K562 (cell line): ENCODE results near the gene PID1. TPM values are rescaled to one million over a fixed set of nuclear protein-coding genes. Genes with fewer than 3 reads are reported as not detected.

ENCODE experiments used
- ATAC-seq: fragments of 200-7000 bp; cut with Tn5 transposase; 3 replicates; pipeline ENCODE4 v1.9.1; 2020; ENCODE audit warnings: moderate library complexity
- BruUV-seq: library from RNA; stranded (reverse); fragments of 400-500 nt; replicated peaks from 2 replicates; lab custom pipeline; 2021; lab: Mats Ljungman, UMichigan
- CTCF ChIA-PET: fragments of 300-600 bp; formaldehyde crosslinking; extraction: SDS; loops from one replicate; lab custom pipeline; 2021; ENCODE audit warnings: low intra/inter-chr PET ratio; lab: Yijun Ruan, JAX
- POLR2A ChIA-PET: fragments of 300-600, 350-650 bp; sonication (Branson Sonifier 250); formaldehyde crosslinking; extraction: SDS; loops from one replicate; lab custom pipeline; 2021; ENCODE audit warnings: antibody characterized with exemption, inconsistent platforms; lab: Yijun Ruan, JAX
- DNase-seq, 4 experiments: peaks; one replicate each; pipeline versions ENCODE4 v3.0.0 to v3.0.0-alpha.2; 2011 to 2018; ENCODE audit warnings: low spot score in 3 of 4, mixed read lengths in 3 of 4; ENCODE audit errors: extremely low read depth in 1 of 4
- FAIRE-seq: peaks from 2 replicates; lab custom pipeline; 2011; peaks lifted over from hg19 to GRCh38; lab: Jason Lieb, UNC
- H2AFZ ChIP-seq: 2 replicates; pipeline ENCODE4 v1.6.0; 2011; ENCODE audit warnings: low read depth, low read length, control low read depth, inconsistent platforms
- H3K27ac ChIP-seq: fragments of 200-600 bp; 3 replicates; pipeline ENCODE4 v1.8.0; 2011; ENCODE audit warnings: low read depth, mild to moderate bottlenecking, control low read depth, inconsistent platforms, low read length, moderate library complexity, mixed read lengths; ENCODE audit errors: extremely low read depth
- H3K27me3 ChIP-seq, 2 experiments: fragments of 300-600 bp in 1 of 2; 2 replicates in 1 of 2; 3 replicates in 1 of 2; pipeline versions ENCODE4 v1.6.0 to v1.8.0; 2011; ENCODE audit warnings: inconsistent platforms in 2 of 2, low read length in 2 of 2, mild to moderate bottlenecking in 1 of 2, mixed read lengths in 1 of 2, moderate library complexity in 1 of 2; ENCODE audit not compliant: control insufficient read depth in 2 of 2, insufficient read depth in 2 of 2
- H3K36me3 ChIP-seq: fragments of 300-600 bp; 3 replicates; pipeline ENCODE4 v1.8.0; 2011; ENCODE audit warnings: mild to moderate bottlenecking, low read length, inconsistent platforms; ENCODE audit not compliant: control insufficient read depth, insufficient read depth
- H3K4me1 ChIP-seq, 2 experiments: fragments of 200-600 bp in 1 of 2; replicated peaks in 1 of 2; 2 replicates in 1 of 2; 3 replicates in 1 of 2; pipeline versions ENCODE4 v1.5.1 to v1.8.0; 2011; ENCODE audit warnings: inconsistent platforms in 2 of 2, low read length in 2 of 2, mild to moderate bottlenecking in 1 of 2, mixed read lengths in 1 of 2, moderate library complexity in 1 of 2; ENCODE audit not compliant: control insufficient read depth in 2 of 2, insufficient read depth in 2 of 2
- H3K4me2 ChIP-seq: 2 replicates; pipeline ENCODE4 v1.6.1; 2011; ENCODE audit warnings: low read length, control low read depth, inconsistent platforms, mixed read lengths; ENCODE audit not compliant: insufficient read depth
- H3K4me3 ChIP-seq: fragments of 200-600 bp; sonication (generic), shearing (Covaris generic); 2 replicates; pipeline ENCODE4 v1.5.1; 2016; ENCODE audit warnings: control low read depth, inconsistent platforms
- H3K79me2 ChIP-seq: fragments of 200-600 bp; 3 replicates; pipeline ENCODE4 v1.8.0; 2011; ENCODE audit warnings: low read length, inconsistent platforms; ENCODE audit not compliant: control insufficient read depth, insufficient read depth
- H3K9ac ChIP-seq, 2 experiments: 2 replicates each; pipeline versions ENCODE4 v1.6.0 to v1.6.1; 2011; ENCODE audit warnings: low read depth in 2 of 2, low read length in 2 of 2, control low read depth in 1 of 2, inconsistent platforms in 1 of 2, mild to moderate bottlenecking in 1 of 2, mixed read lengths in 1 of 2; ENCODE audit not compliant: insufficient read depth in 1 of 2
- H3K9me1 ChIP-seq: one replicate; pipeline ENCODE4 v1.6.0; 2011; ENCODE audit warnings: inconsistent platforms, mild to moderate bottlenecking, low read length, moderate library complexity; ENCODE audit not compliant: control insufficient read depth, insufficient read depth
- H3K9me3 ChIP-seq: replicated peaks from 2 replicates; pipeline ENCODE4 v1.5.1; 2011; ENCODE audit warnings: low read depth, low read length, inconsistent platforms; ENCODE audit not compliant: control insufficient read depth, insufficient read depth
- H4K20me1 ChIP-seq: replicated peaks from 2 replicates; pipeline ENCODE4 v1.6.1; 2011; ENCODE audit warnings: low read length, inconsistent platforms, mixed read lengths; ENCODE audit not compliant: control insufficient read depth, insufficient read depth
- ESRRA ChIP-seq: fragments of 450-650 bp; IDR thresholded peaks from 2 replicates; pipeline ENCODE4 v1.6.1; 2014; ENCODE audit warnings: low read depth, mild to moderate bottlenecking, moderate library complexity, borderline replicate concordance
- HMGN3 ChIP-seq: IDR thresholded peaks from 2 replicates; pipeline ENCODE4 v1.6.1; 2011; ENCODE audit warnings: borderline replicate concordance, low read depth, mild to moderate bottlenecking, mixed read lengths, low read length; ENCODE audit not compliant: insufficient read length; ENCODE audit errors: extremely low read depth
- NR2F6 ChIP-seq: fragments of 450-650 bp; formaldehyde crosslinking; IDR thresholded peaks from 2 replicates; pipeline ENCODE4 v1.4.0; 2020; ENCODE audit warnings: mild to moderate bottlenecking
- POU5F1 ChIP-seq: fragments of 150-350 bp; IDR thresholded peaks from 2 replicates; pipeline ENCODE4 v1.6.1; 2014; ENCODE audit warnings: borderline replicate concordance, low read length, low read depth, mild to moderate bottlenecking; ENCODE audit not compliant: partially characterized antibody
- PYGO2 ChIP-seq: fragments of 450-650 bp; IDR thresholded peaks from 2 replicates; pipeline ENCODE4 v1.6.1; 2016; ENCODE audit warnings: mild to moderate bottlenecking, missing genetic modification characterization, moderate library complexity, missing compliant biosample characterization
- TCF7 ChIP-seq: sonication (generic); IDR thresholded peaks from 2 replicates; pipeline ENCODE4 v1.6.1; 2016; ENCODE audit warnings: antibody characterized with exemption, borderline replicate concordance
- ZFP1 ChIP-seq: fragments of 450-650 bp; formaldehyde crosslinking; IDR thresholded peaks from 2 replicates; pipeline ENCODE4 v1.4.0; 2020; ENCODE audit warnings: mild to moderate bottlenecking, mixed read lengths
- ZNF217 ChIP-seq: sonication (generic); formaldehyde crosslinking; IDR thresholded peaks from 2 replicates; pipeline ENCODE4 v1.8.0; 2022; ENCODE audit warnings: mild to moderate bottlenecking, missing genetic modification reagents
- ZNF740 ChIP-seq, 3 experiments: fragments of 200-800 bp in 1 of 3; sonication (Bioruptor generic) in 1 of 3; sonication (generic) in 1 of 3; formaldehyde crosslinking in 1 of 3; IDR thresholded peaks; 2 replicates each; pipeline versions ENCODE4 v1.6.1 to v1.8.0; 2016 to 2022; ENCODE audit warnings: mild to moderate bottlenecking in 2 of 3, missing compliant biosample characterization in 2 of 3, missing genetic modification characterization in 2 of 3, missing genetic modification reagents in 1 of 3
- ZNF830 ChIP-seq: fragments of 250-450 bp; sonication (Bioruptor Pico); IDR thresholded peaks from 2 replicates; pipeline ENCODE4 v1.5.0; 2021; ENCODE audit warnings: mild to moderate bottlenecking
- WGBS: fragments of 100-300 bp; shearing (Covaris generic); methylation state at CpG from one replicate; pipeline ENCODE4 v1.1.6; 2016; ENCODE audit warnings: low coverage, mixed read lengths; ENCODE audit not compliant: insufficient coverage; ENCODE audit errors: missing lambda C conversion rate; 5-methylcytosine and 5-hydroxymethylcytosine counted together
- in situ Hi-C: fragments of 300-500 bp; cut with MboI; formaldehyde crosslinking; loops from 4 replicates; pipeline ENCODE4 v1.15.0; 2018; ENCODE audit warnings: inconsistent platforms, mixed read lengths
- intact Hi-C: fragments of 100-400 bp; cut with micrococcal nuclease; formaldehyde crosslinking; loops from 2 replicates; pipeline ENCODE4 v1.14.2; 2022
- polyA plus RNA-seq, 8 experiments: library from polyadenylated mRNA; depleted of rRNA in 4 of 8; stranded (reverse) in 5 of 8; unstranded in 3 of 8; fragments of >200 nt; fragmentation: Nextera tagmentation in 2 of 8; fragmentation: Illumina TruSeq in 1 of 8; extraction: Ambion mirVana in 2 of 8; extraction: Trizol in 1 of 8; gene quantifications; 2 replicates each; pipeline versions ENCODE4 v1.2.1 to v1.2.3, GENCODE V29; 2011 to 2014; ENCODE audit warnings: inconsistent platforms in 1 of 8, missing spikeins in 1 of 8
- total RNA-seq, 7 experiments: library from RNA; depleted of rRNA in 6 of 7; stranded (reverse); fragments of >200 nt in 6 of 7; fragmentation: Illumina TruSeq in 2 of 7; extraction: Trizol in 2 of 7; gene quantifications; 2 replicates each; pipeline versions ENCODE4 v1.2.1 to v1.2.3, GENCODE V29; 2011 to 2021; ENCODE audit warnings: low replicate concordance in 1 of 7
- TF ChIP-seq, protein P1 (sequence below): fragments of 450-650 bp; formaldehyde crosslinking; IDR thresholded peaks from 2 replicates; pipeline ENCODE4 v1.4.0; 2022; ENCODE audit warnings: missing genetic modification characterization
- TF ChIP-seq, protein P2 (sequence below): fragments of 250-450 bp; sonication (Bioruptor Pico); IDR thresholded peaks from 2 replicates; pipeline ENCODE4 v1.5.0; 2020; ENCODE audit warnings: mild to moderate bottlenecking, borderline replicate concordance

The PID1 gene
- total and polyA plus RNA-seq, 9 of the 15 experiments (the other 6 are each of a cell fraction or from before 2014, with no cell fraction given) = not detected

GRCh38 chr2:229001196-229001595 is 269.9 kb downstream of the PID1 start:
- no peaks in the 10 kb centered on the region for H3K4me1 ChIP-seq
- in situ Hi-C loops (no loop called here), intact Hi-C loops (no loop called here)
- no peaks in the 10 kb centered on the region for H3K36me3 ChIP-seq
- ChIA-PET CTCF (no interaction called here), POLR2A (no interaction called here)
- no peak overlapping the region for H3K4me2 ChIP-seq
- ATAC-seq = no peak
- DNase-seq = no peak
- H3K9me3 ChIP-seq = no peaks in the 10 kb centered on the region
- no peak for FAIRE-seq
- no peak overlapping the region for H3K9ac ChIP-seq
- no peak overlapping the region for H2AFZ ChIP-seq
- H3K4me3 ChIP-seq = no peak overlapping the region
- no peak overlapping the region for H3K27ac ChIP-seq
- no peaks in the 10 kb centered on the region for H3K9me1 ChIP-seq
- BruUV-seq = no TSS peak
- TF ChIP-seq PYGO2 (tag) (no peak), ZNF217 (CRISPR knock-in tag) (no peak), TCF7 (no peak), HMGN3 (no peak), POU5F1 (no peak), ESRRA (no peak), ZFP1 (no peak), ZNF830 (no peak), ZNF740 (CRISPR knock-in tag; IDR thresholded peaks at IDR 0.05) (no peak), ZNF740 (tag; IDR thresholded peaks at IDR 0.05) (no peak), NR2F6 (CRISPR knock-in tag) (no peak)
- TF ChIP-seq, protein P1, sequence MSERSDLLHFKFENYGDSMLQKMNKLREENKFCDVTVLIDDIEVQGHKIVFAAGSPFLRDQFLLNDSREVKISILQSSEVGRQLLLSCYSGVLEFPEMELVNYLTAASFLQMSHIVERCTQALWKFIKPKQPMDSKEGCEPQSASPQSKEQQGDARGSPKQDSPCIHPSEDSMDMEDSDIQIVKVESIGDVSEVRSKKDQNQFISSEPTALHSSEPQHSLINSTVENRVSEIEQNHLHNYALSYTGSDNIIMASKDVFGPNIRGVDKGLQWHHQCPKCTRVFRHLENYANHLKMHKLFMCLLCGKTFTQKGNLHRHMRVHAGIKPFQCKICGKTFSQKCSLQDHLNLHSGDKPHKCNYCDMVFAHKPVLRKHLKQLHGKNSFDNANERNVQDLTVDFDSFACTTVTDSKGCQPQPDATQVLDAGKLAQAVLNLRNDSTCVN (CRISPR knock-in tag) = no peak
- TF ChIP-seq, protein P2, sequence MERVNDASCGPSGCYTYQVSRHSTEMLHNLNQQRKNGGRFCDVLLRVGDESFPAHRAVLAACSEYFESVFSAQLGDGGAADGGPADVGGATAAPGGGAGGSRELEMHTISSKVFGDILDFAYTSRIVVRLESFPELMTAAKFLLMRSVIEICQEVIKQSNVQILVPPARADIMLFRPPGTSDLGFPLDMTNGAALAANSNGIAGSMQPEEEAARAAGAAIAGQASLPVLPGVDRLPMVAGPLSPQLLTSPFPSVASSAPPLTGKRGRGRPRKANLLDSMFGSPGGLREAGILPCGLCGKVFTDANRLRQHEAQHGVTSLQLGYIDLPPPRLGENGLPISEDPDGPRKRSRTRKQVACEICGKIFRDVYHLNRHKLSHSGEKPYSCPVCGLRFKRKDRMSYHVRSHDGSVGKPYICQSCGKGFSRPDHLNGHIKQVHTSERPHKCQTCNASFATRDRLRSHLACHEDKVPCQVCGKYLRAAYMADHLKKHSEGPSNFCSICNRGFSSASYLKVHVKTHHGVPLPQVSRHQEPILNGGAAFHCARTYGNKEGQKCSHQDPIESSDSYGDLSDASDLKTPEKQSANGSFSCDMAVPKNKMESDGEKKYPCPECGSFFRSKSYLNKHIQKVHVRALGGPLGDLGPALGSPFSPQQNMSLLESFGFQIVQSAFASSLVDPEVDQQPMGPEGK (CRISPR knock-in tag) = no peak
- H3K79me2 ChIP-seq = no peaks in the 10 kb centered on the region
- WGBS = 0% methylated on average over 1 of the region's 1 CpG
- no peaks in the 10 kb centered on the region for H3K27me3 ChIP-seq
- H4K20me1 ChIP-seq = no peaks in the 10 kb centered on the region
